ENCODE results near the gene BEND3. TPM values are rescaled to one million over a fixed set of nuclear protein-coding genes. Genes with fewer than 3 reads are reported as not detected.

Gene BEND3
- total RNA-seq, 3 donors from 2014 or later, result 8.9 to 12.0 (median 11.1) TPM

DNA sequence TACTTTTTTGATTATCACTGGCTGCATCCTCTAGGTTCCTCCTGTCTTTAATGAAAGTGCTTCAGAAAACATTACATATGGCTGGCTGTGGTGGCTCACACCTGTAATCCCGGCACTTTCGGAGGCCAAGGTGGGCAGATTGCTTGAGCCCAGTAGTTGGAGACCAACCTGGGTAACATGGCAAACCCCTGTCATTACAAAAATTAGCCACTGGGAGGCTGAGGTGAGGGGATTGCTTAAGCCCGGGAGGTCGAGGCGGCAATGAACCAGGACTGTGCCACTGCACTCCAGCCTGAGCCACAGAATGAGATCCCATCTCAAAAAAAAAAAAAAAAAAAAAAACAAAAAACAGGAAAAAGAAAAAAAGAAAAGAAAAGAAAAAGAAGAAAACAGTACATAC lies 35.3 kb downstream of the BEND3 start:
- no peak for DNase-seq

GRCh38 chr6:107079429-107079828 lies 35.9 kb downstream of the BEND3 start:
- no peak for DNase-seq
- H3K4me3 Mint-ChIP-seq, result no peak overlapping the region
- H3K27me3 Mint-ChIP-seq (ENCODE audit: low read depth), result no peaks in the 10 kb centered on the region
- H3K9me3 Mint-ChIP-seq, result no peaks in the 10 kb centered on the region
- no peak for ATAC-seq
- H3K4me1 Mint-ChIP-seq (ENCODE audit: low read depth), result no peaks in the 10 kb centered on the region
- peaks cover 6% of the 10 kb centered on the region for H3K36me3 Mint-ChIP-seq (ENCODE audit: insufficient read depth)

More for the DNA sequence above, 35.3 kb downstream of the BEND3 start:
- peaks cover 3% of the 10 kb centered on the region for H3K9me3 Mint-ChIP-seq
- H3K4me3 Mint-ChIP-seq, result no peak overlapping the region
- no peaks in the 10 kb centered on the region for H3K4me1 Mint-ChIP-seq (ENCODE audit: low read depth)
- no peaks in the 10 kb centered on the region for H3K27me3 Mint-ChIP-seq (ENCODE audit: low read depth)
- no peak for ATAC-seq
- H3K36me3 Mint-ChIP-seq (ENCODE audit: insufficient read depth), result peaks cover 12% of the 10 kb centered on the region

- DNase-seq, result no peak
- Mint-ChIP-seq H3K27me3 (ENCODE audit: low read depth) (no peaks in the 10 kb centered on the region), H3K9me3 (no peaks in the 10 kb centered on the region), H3K4me3 (no peak overlapping the region), H3K36me3 (ENCODE audit: insufficient read depth) (no peaks in the 10 kb centered on the region), H3K4me1 (ENCODE audit: low read depth) (no peaks in the 10 kb centered on the region)
- no peak for ATAC-seq
Measured at GRCh38 chr6:107077710-107078109, 37.6 kb downstream of the BEND3 start.

GRCh38 chr6:107075951-107076381 lies 39.3 kb downstream of the BEND3 start:
- Mint-ChIP-seq H3K36me3 (ENCODE audit: insufficient read depth) (no peaks in the 10 kb centered on the region), H3K4me1 (ENCODE audit: low read depth) (no peaks in the 10 kb centered on the region), H3K9me3 (no peaks in the 10 kb centered on the region), H3K4me3 (no peak overlapping the region), H3K27me3 (ENCODE audit: low read depth) (no peaks in the 10 kb centered on the region)
- DNase-seq, result no peak
- ATAC-seq, result no peak

- no peak for ATAC-seq
- H3K27me3 Mint-ChIP-seq (ENCODE audit: low read depth), result no peaks in the 10 kb centered on the region
- no peak overlapping the region for H3K4me3 Mint-ChIP-seq
- peaks cover 12% of the 10 kb centered on the region for H3K36me3 Mint-ChIP-seq (ENCODE audit: insufficient read depth)
- DNase-seq, result no peak
- H3K4me1 Mint-ChIP-seq (ENCODE audit: low read depth), result no peaks in the 10 kb centered on the region
- H3K9me3 Mint-ChIP-seq, result no peaks in the 10 kb centered on the region
Measured at GRCh38 chr6:107070686-107071085, 44.6 kb downstream of the BEND3 start.

- peaks cover 12% of the 10 kb centered on the region for H3K36me3 Mint-ChIP-seq (ENCODE audit: insufficient read depth)
- H3K4me3 Mint-ChIP-seq, result no peak overlapping the region
- peaks cover 4% of the 10 kb centered on the region for H3K4me1 Mint-ChIP-seq (ENCODE audit: low read depth)
- H3K9me3 Mint-ChIP-seq, result no peaks in the 10 kb centered on the region
- DNase-seq (no peak), ATAC-seq (no peak)
- no peaks in the 10 kb centered on the region for H3K27me3 Mint-ChIP-seq (ENCODE audit: low read depth)
Measured at GRCh38 chr6:107069631-107070548, 45.4 kb downstream of the BEND3 start.

DNA sequence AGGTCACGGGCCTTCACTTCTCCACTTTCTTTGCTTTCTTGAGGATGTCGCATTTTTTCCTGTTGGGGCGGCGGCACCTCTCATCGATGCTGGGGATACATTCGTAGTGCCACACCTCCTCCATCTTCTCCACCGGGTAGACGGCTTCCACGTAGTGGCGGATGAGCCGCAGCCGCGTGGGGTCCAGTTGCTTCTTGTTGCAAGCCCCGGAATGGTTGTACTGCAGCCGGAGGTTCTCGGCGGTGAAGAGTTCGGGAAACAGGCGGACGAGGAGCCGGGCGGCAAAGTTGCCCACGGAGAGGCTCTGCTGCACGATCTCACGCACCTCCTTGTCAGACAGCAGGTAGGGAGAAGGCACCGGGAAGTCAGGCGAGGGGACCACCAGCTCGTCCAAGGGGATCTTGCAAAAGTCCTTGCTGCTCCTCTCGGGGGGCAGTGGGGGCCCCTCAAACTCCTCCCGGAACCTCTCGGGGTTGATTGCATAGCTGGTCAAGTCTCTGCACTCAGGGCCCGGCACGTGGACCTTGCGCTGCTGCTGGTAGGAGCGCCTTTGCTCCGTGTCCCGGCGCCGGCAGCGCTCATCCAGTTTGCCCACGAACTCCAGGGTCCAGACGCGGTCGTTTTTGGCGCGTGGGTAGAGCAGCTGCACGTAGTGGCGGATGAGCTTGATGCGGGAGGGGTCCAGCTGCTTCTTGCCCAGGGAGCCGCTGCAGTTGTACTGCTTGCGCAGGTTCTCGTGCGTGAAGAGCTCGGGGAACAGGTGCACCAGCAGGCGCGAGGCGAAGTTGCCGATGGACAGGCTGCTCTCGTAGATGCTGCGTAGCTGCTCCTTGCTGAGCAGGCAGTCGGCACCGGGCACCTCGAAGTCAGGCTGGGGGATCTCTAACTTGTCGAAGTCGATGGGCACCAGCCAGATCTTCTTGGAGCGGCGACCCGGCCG lies 46.4 kb downstream of the BEND3 start:
- no peak for DNase-seq
- Mint-ChIP-seq H3K4me1 (ENCODE audit: low read depth) (peaks cover 10% of the 10 kb centered on the region), H3K9me3 (no peaks in the 10 kb centered on the region), H3K27me3 (ENCODE audit: low read depth) (no peaks in the 10 kb centered on the region), H3K36me3 (ENCODE audit: insufficient read depth) (peaks cover 12% of the 10 kb centered on the region), H3K4me3 (no peak overlapping the region)
- ATAC-seq, result no peak

DNA sequence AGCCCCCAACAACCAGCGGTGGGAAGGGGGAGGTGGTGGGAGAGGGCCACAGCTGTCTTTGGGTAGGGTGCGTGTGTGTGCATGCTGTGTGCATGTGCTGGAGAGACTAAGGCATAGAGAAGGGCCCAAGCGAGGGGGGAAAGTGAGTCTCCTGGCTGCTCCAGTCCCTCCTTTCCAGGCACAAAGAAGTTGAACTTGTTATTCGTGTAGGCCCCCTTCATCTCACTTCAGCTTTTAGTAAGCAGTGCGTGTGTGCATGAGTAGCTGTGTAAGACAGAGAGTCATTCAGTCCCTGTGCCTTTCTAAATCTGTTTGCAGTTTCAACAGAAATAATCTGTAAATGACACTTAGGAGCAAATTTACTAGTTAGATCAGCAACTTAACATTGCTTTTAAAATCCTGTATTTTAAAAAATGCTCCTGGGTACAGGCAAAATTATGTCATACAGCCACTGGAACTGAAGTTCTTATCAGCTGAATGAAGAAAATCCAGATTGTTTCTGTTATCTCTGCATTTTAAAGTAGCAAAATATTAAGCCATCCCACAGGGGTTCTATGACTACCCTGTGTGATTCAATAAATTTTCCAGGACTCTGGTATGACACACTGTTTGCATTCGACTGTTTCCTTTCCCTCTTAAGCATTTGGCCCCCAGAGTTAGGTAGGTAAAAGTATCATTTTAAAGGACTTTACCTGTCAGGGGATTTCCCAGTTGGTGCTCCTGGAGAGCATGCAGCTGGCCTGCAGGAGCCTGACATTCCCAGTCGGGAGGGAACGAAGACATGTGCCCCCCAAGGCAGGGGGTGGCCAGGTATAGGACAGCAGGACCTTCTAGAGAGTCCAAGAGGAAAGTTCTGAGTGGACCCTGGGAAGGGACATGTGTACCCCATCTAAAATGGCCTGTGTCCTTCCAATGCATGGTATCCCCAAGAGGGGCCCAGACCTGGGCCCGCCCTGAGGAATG lies 48.3 kb downstream of the BEND3 start:
- peak; percentile 28 to 38 for ATAC-seq
- H3K9me3 Mint-ChIP-seq, result no peaks in the 10 kb centered on the region
- DNase-seq, result no peak
- no peak overlapping the region for H3K4me3 Mint-ChIP-seq
- H3K4me1 Mint-ChIP-seq (ENCODE audit: low read depth), result peaks cover 13% of the 10 kb centered on the region
- no peaks in the 10 kb centered on the region for H3K27me3 Mint-ChIP-seq (ENCODE audit: low read depth)
- H3K36me3 Mint-ChIP-seq (ENCODE audit: insufficient read depth), result peaks cover 12% of the 10 kb centered on the region

DNA sequence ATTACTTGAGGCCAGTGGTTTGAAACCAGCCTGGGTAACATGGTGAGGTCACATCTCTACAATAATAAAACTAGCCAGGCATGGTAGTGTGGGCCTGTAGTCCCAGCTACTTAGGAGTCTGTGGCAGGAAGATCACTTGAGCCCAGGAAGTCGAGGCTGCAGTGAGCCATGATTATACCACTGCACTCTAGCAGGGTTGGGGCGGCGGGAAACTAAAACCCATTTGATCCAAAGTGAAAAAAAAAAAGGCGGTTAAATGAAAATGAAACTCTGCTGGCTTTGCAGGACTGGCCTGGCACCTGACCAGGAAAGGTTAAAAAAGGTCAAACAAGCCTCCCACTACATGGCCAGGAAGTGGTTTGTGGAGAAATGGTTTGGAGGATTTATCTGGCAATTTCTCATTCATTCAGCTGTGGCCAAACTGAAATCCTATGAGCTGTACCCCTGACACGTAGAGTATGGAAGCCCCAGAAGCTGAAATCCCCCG lies 50.7 kb downstream of the BEND3 start:
- Mint-ChIP-seq H3K4me3 (no peak overlapping the region), H3K4me1 (ENCODE audit: low read depth) (peaks cover 26% of the 10 kb centered on the region), H3K36me3 (ENCODE audit: insufficient read depth) (peaks cover 6% of the 10 kb centered on the region), H3K27me3 (ENCODE audit: low read depth) (no peaks in the 10 kb centered on the region), H3K9me3 (no peaks in the 10 kb centered on the region)
- DNase-seq, result no peak
- peak in 1 of 2 donors; percentile 44 for ATAC-seq

DNA sequence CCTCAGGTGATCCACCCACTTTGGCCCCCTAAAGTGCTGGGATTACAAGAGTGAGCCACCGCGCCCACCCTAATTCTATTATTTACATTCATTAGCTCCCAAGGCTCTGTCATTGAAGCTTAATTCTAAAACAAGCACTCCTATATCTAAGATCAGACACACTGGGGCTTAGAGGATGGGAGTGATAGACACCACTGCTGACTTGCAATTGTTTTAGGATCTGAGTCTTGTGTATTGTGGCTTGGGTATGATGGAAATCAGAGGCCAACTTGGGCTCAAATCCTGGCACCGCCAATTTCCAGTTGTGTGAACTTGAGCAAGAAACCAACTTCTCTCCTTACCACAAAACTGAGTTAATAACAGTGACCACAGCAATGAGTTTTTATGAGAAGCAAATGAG lies 52.6 kb downstream of the BEND3 start:
- H3K4me3 Mint-ChIP-seq, result no peak overlapping the region
- ATAC-seq (no peak), DNase-seq (no peak)
- H3K36me3 Mint-ChIP-seq (ENCODE audit: insufficient read depth), result no peaks in the 10 kb centered on the region
- H3K27me3 Mint-ChIP-seq (ENCODE audit: low read depth), result no peaks in the 10 kb centered on the region
- H3K4me1 Mint-ChIP-seq (ENCODE audit: low read depth), result peaks cover 26% of the 10 kb centered on the region
- H3K9me3 Mint-ChIP-seq, result no peaks in the 10 kb centered on the region

DNA sequence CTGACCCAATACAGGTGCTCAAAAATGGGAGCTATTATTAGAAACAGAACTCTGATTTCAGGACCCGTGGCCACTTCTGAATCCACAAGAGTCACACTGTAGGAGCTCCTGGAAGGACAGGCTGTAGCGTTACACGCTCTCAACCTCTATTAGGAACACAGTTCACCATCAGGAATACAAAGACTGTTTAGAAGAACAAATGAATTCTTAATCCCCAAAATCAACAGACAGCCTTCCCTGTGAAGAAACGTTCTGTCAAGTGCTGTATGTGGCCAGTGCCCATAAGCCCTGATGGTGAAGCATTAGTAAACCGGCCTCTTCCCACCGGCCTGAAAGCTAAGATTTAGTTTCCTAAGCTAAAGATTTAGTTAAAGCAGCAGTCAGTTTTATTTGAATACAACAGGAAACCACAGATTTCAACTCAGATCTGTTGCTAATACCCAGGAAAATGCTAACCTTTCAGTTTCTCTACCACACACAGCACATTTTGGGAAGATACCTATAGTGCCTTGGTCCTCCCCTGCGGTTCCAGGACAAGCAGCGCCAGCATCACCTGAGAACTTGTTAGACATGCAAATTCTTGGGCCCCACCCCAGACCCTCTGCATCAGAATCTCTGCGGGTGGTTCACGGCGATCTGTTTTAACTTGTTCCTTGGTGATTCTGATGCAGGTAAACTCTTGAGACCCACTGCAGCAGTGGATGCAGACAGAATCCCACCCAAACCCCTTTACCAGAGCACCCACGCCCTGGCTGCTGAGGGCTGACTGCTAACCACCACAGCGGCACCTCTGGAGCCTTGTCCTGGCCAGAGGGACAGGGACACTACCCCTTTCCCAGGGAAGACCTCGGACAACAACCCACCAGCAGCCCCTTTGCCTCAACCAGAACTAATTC lies 53.9 kb downstream of the BEND3 start:
- no peak for DNase-seq
- Mint-ChIP-seq H3K4me1 (ENCODE audit: low read depth) (peaks cover 26% of the 10 kb centered on the region), H3K27me3 (ENCODE audit: low read depth) (no peaks in the 10 kb centered on the region), H3K4me3 (peak overlapping the region; percentile 62), H3K9me3 (no peaks in the 10 kb centered on the region), H3K36me3 (ENCODE audit: insufficient read depth) (no peaks in the 10 kb centered on the region)
- peak in 1 of 2 donors; percentile 40 for ATAC-seq

DNA sequence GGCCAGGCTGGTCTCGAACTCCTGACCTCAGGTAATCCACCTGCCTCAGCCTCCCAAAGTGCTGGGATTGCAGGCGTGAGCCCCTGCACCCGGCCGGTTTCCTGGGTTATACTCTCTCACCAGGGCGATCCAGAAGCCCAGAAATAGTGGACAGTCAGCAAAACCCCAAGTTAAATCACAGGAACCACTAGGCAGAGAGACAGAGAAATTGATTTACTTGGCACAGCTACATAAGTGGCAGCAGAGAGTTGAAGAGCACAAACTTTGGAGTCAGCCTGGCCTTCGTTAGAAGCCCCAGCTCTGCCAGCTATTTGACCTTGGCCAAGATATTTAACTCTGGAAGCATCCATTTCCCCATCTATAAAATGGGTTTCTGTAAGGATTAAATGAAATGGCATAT lies 54.6 kb downstream of the BEND3 start:
- DNase-seq (no peak), ATAC-seq (no peak)
- H3K4me3 Mint-ChIP-seq, result no peak overlapping the region
- peaks cover 26% of the 10 kb centered on the region for H3K4me1 Mint-ChIP-seq (ENCODE audit: low read depth)
- H3K36me3 Mint-ChIP-seq (ENCODE audit: insufficient read depth), result no peaks in the 10 kb centered on the region
- H3K27me3 Mint-ChIP-seq (ENCODE audit: low read depth), result no peaks in the 10 kb centered on the region
- H3K9me3 Mint-ChIP-seq, result no peaks in the 10 kb centered on the region

DNA sequence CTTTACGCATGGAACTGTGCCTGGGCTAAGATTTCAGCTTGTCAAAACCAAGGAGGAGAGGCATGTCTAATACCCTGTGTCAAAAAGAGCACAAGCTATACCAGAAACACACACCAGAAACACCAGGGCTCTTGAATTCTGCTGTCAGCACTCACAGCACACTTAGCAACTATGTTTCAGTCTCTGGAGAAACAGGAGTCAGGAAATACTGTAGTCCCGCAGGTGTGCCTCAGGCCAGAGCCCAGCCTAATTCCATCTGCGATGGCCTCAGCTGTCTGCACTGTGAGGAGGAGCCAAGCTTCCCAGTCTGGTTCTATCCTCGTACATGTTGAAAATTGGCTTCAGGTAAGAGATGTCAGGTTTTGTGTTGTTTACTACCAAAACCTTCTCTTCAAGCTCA lies 55.7 kb downstream of the BEND3 start:
- no peak overlapping the region for H3K4me3 Mint-ChIP-seq
- H3K4me1 Mint-ChIP-seq (ENCODE audit: low read depth), result peaks cover 19% of the 10 kb centered on the region
- H3K9me3 Mint-ChIP-seq, result no peaks in the 10 kb centered on the region
- ATAC-seq (no peak), DNase-seq (no peak)
- no peaks in the 10 kb centered on the region for H3K27me3 Mint-ChIP-seq (ENCODE audit: low read depth)
- H3K36me3 Mint-ChIP-seq (ENCODE audit: insufficient read depth), result no peaks in the 10 kb centered on the region

Data from activated T-cell treated with anti-CD3 and anti-CD28 coated beads, Interleukin-2, amount 50 U/mL, for 4 hours (primary cell).